Measurements from ENCODE around the gene WFIKKN1. TPM values are rescaled to one million over a fixed set of nuclear protein-coding genes. Genes with fewer than 3 reads are reported as not detected.

WFIKKN1 gene
- total and polyA plus RNA-seq, 5 donors from 2014 or later = 0.22 TPM; not detected in 4

DNA sequence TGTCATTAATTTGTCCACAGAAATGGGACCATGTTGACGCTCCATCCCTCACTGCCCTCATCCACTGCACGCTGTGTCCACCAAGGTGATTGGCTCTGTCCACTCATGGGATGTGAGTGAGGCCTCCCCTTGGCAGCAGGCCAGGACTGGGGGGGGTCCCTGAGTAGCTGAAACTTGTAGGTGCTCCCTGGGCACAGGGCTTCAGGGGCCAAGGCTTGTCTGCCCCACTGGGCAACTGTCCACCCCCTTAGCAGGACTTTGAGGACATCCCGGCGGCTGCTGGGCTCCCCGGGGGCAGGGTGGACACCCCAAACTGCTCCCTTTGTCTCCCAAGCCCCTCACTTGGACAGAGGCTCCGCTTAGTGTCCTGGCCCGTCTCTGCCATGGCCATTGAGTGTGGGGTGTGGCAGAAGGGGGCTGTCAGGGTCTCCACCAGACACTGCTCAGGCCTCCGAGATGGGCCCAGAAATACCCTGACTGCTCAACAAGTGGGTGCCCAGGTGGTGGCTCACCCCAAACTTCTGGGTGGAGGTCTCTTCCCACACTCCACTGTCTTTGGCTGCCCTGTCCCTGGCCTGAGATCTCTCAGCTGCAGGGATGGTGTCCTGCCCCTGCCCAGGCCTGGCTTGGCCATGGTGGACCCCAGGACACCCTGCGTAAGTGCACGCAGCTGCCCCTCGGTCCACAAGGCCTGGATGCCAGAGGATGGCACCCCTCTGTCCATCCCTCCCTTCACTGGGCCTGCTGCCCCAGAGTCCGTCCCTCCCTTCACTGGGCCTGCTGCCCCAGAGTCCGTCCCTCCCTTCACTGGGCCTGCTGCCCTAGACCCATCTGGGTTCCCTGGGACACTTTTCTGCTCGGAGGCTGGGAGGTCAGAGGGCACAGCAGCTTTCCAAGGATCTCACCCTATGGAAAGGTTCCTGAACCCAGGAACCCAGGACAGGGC, 43.9 kb upstream of the WFIKKN1 start:
- H3K4me3 ChIP-seq (ENCODE audit: low read depth, low read length) = no peak overlapping the region
- no peaks in the 10 kb centered on the region for H3K27me3 ChIP-seq (ENCODE audit: control insufficient read depth, insufficient read depth, low read length)
- H3K36me3 Mint-ChIP-seq = no peaks in the 10 kb centered on the region
- no peak overlapping the region for H3K27ac ChIP-seq (ENCODE audit: insufficient read depth, low read length, poor library complexity, severe bottlenecking)
- H3K4me1 Mint-ChIP-seq = peaks cover 0 to 33% (median 10%) of the 10 kb centered on the region in 4 donors
- H3K27me3 Mint-ChIP-seq = peaks cover 6% of the 10 kb centered on the region
- H3K9me3 ChIP-seq (ENCODE audit: control insufficient read depth in 2 of 2, low read length in 2 of 2) = no peaks in the 10 kb centered on the region
- peaks cover 31% of the 10 kb centered on the region for H3K4me1 ChIP-seq (ENCODE audit: control insufficient read depth, insufficient read depth, low read length, poor library complexity, severe bottlenecking)
- no peaks in the 10 kb centered on the region for H3K36me3 ChIP-seq (ENCODE audit: control insufficient read depth, insufficient read depth, low read length)
- H3K27ac Mint-ChIP-seq = no peak overlapping the region
- ATAC-seq (ENCODE audit: low read depth in 2 of 2) (no peak), DNase-seq (no peak)
- H3K4me3 Mint-ChIP-seq = peak overlapping the region; percentile 93 to 96 (median 94)
- no peaks in the 10 kb centered on the region for H3K9me3 Mint-ChIP-seq

DNA sequence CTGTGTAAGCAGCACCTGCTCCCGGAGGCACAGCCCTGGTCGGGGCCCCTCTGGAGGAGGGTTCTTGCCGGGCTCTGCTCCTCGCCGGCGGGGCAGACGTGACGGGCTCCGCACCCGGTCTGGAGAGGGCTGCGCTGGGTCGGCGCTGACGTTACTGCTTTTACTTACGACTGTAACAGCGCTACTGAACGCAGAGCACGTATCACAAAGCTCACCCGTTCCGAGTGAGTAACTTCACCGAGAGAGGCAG, 42.2 kb upstream of the WFIKKN1 start:
- peak overlapping the region; percentile 94 to 98 (median 96) for H3K27ac Mint-ChIP-seq
- DNase-seq = peak; percentile 48 to 75 (median 68)
- peaks cover 33% of the 10 kb centered on the region for H3K4me1 ChIP-seq (ENCODE audit: control insufficient read depth, insufficient read depth, low read length, poor library complexity, severe bottlenecking)

DNA sequence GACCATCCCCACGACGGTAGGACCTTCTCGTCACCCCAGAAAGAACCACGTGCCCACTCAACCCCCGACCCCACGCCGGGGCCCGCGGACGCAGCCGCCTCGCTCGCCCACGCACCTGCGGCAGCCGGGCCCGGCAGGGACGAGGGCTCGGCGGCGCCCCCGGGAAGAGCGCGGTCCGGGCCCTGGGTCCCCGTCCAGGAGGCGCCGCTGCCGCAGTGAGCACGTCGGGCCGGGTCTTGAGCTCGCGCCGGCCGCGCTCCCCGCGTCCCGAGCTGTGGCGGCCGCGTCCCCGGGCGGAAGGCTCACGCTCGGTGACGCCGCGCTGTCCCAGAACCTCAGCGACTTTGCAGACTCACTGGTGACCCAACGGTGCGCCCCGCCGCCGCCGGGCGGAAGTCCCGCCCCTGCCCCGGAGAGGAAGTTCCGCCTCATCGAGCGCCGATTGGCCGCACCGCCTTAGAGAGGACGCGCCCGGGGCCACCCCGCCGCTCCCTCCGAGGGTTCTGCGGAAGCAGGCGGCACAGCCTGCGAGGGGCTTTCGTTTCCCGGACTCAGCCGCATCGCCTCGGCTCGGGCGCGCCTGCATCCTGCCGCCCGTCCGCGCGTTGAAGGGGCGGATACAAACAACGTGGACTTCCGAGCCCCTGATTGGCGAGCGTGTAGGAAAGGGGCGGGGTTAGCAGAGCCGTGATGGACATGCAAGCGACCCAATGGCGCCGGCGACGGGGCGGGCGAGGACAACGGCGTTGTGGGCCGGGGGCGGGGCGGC, 41.7 kb upstream of the WFIKKN1 start:
- Mint-ChIP-seq H3K4me3 (peak overlapping the region; percentile 93 to 99 (median 99)), H3K27me3 (peaks cover 6% of the 10 kb centered on the region), H3K9me3 (no peaks in the 10 kb centered on the region), H3K4me1 (peaks cover 0 to 49% (median 15%) of the 10 kb centered on the region in 4 donors), H3K36me3 (peaks cover under 1% of the 10 kb centered on the region), H3K27ac (peak overlapping the region; percentile 96 to 99 (median 98))
- Histone ChIP-seq H3K27ac (ENCODE audit: insufficient read depth, low read length, poor library complexity, severe bottlenecking) (peak overlapping the region; percentile 92), H3K4me3 (ENCODE audit: low read depth, low read length) (peak overlapping the region; percentile 70), H3K36me3 (ENCODE audit: control insufficient read depth, insufficient read depth, low read length) (no peaks in the 10 kb centered on the region), H3K27me3 (ENCODE audit: control insufficient read depth, insufficient read depth, low read length) (no peaks in the 10 kb centered on the region), H3K9me3 (ENCODE audit: control insufficient read depth in 2 of 2, low read length in 2 of 2) (no peaks in the 10 kb centered on the region), H3K4me1 (ENCODE audit: control insufficient read depth, insufficient read depth, low read length, poor library complexity, severe bottlenecking) (peaks cover 33% of the 10 kb centered on the region)
- DNase-seq (peak; percentile 96 to 99 (median 98)), ATAC-seq (ENCODE audit: low read depth in 2 of 2) (peak; percentile 73)

More for the DNA sequence above, 42.2 kb upstream of the WFIKKN1 start:
- Mint-ChIP-seq H3K4me3 (peak overlapping the region; percentile 93 to 96 (median 94)), H3K36me3 (no peaks in the 10 kb centered on the region), H3K4me1 (peaks cover 0 to 46% (median 14%) of the 10 kb centered on the region in 4 donors), H3K27me3 (peaks cover 6% of the 10 kb centered on the region), H3K9me3 (no peaks in the 10 kb centered on the region)
- Histone ChIP-seq H3K27ac (ENCODE audit: insufficient read depth, low read length, poor library complexity, severe bottlenecking) (peak overlapping the region; percentile 92), H3K4me3 (ENCODE audit: low read depth, low read length) (peak overlapping the region; percentile 70), H3K27me3 (ENCODE audit: control insufficient read depth, insufficient read depth, low read length) (no peaks in the 10 kb centered on the region), H3K9me3 (ENCODE audit: control insufficient read depth in 2 of 2, low read length in 2 of 2) (no peaks in the 10 kb centered on the region), H3K36me3 (ENCODE audit: control insufficient read depth, insufficient read depth, low read length) (no peaks in the 10 kb centered on the region)
- peak; percentile 10 to 11 for ATAC-seq (ENCODE audit: low read depth in 2 of 2)

DNA sequence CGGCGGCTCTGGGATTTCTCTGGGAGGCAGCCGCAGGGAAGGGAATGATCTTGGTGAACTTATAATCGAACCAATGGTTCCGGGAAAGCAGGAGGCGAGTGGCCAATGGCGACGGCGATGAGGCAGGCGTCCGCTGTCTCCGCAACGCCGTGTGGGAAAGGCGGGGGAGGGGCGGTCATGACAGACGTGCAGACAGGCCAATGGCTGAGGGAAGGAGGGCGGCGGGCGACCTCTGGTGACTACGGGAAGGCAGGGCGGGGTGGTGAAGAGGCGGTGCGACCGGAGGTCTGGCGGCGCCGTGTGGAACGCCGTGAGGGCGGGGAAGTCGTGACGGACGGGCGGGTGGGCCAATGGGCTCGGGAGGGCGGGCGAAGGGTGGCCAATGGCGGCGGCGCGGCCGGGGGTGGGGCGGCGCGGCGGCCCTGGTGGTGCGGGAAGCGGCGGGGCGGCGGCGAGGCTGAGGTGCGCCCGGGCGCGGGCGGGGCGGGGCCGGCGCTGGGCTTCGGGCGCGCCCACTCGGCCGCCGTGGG, 41.1 kb upstream of the WFIKKN1 start, which contains the start of gene RAB40C:
Gene RAB40C (plus strand): TSS at position 409 of the 530 bp plus-strand sequence. CDS start 226 bp downstream, outside the sequence.
- H3K9me3 ChIP-seq (ENCODE audit: control insufficient read depth in 2 of 2, low read length in 2 of 2) = no peaks in the 10 kb centered on the region
- peak within 1 kb of the TSS; percentile 66 for H3K4me3 ChIP-seq (ENCODE audit: low read depth, low read length)
- peak within 1 kb of the TSS; percentile 92 for H3K27ac ChIP-seq (ENCODE audit: insufficient read depth, low read length, poor library complexity, severe bottlenecking)
- H3K4me1 Mint-ChIP-seq = peaks cover 0 to 54% (median 16%) of the 10 kb centered on the region in 4 donors
- peak; percentile 86 to 87 for ATAC-seq (ENCODE audit: low read depth in 2 of 2)
- H3K27me3 Mint-ChIP-seq = peaks cover 6% of the 10 kb centered on the region
- H3K27me3 ChIP-seq (ENCODE audit: control insufficient read depth, insufficient read depth, low read length) = no peaks in the 10 kb centered on the region
- no peaks in the 10 kb centered on the region for H3K9me3 Mint-ChIP-seq
- H3K36me3 Mint-ChIP-seq = peaks cover 5% of the 10 kb centered on the region
- H3K27ac Mint-ChIP-seq = peak within 1 kb of the TSS; percentile 96 to 99 (median 98)
- H3K4me3 Mint-ChIP-seq = peak within 1 kb of the TSS; percentile 93 to 99 (median 99)
- peaks cover 33% of the 10 kb centered on the region for H3K4me1 ChIP-seq (ENCODE audit: control insufficient read depth, insufficient read depth, low read length, poor library complexity, severe bottlenecking)
- no peaks in the 10 kb centered on the region for H3K36me3 ChIP-seq (ENCODE audit: control insufficient read depth, insufficient read depth, low read length)
- DNase-seq = peak; percentile 98 to 99 (median 99)

DNA sequence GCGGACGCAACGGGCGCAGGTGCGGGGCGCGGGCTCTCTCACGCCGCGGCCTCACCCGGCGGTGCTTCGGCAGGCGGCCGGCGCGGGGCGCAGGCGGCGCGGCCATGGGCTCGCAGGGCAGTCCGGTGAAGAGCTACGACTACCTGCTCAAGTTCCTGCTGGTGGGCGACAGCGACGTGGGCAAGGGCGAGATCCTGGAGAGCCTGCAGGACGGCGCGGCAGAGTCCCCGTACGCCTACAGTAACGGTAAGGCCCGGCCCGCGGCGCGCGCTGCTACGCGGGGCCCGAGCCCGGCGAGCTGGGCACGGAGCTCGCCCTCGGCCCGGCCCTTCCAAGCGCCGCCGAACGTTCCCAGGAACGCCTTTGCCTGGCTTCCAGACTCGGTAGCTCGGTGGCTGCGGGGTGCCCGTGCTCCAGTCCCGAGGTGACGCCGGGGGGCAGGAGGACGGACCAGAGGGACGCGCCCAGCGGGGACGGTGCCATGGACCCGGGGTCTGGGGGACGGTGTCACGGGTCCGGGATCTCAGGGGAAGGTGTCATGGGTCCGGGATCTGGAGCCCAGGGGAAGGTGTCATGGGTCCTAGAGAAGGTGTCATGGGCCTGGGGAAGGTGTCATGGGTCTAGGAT, 40.5 kb upstream of the WFIKKN1 start:
- H3K27me3 ChIP-seq (ENCODE audit: control insufficient read depth, insufficient read depth, low read length) = no peaks in the 10 kb centered on the region
- Mint-ChIP-seq H3K9me3 (no peaks in the 10 kb centered on the region), H3K4me1 (peaks cover 0 to 57% (median 16%) of the 10 kb centered on the region in 4 donors), H3K36me3 (peaks cover 5% of the 10 kb centered on the region), H3K4me3 (peak overlapping the region; percentile 64 to 93 (median 90)), H3K27ac (peak overlapping the region; percentile 85 to 92 (median 85)), H3K27me3 (peaks cover 6% of the 10 kb centered on the region)
- ATAC-seq (ENCODE audit: low read depth in 2 of 2) (no peak), DNase-seq (no peak)
- H3K4me3 ChIP-seq (ENCODE audit: low read depth, low read length) = peak overlapping the region; percentile 51
- no peaks in the 10 kb centered on the region for H3K36me3 ChIP-seq (ENCODE audit: control insufficient read depth, insufficient read depth, low read length)
- no peak overlapping the region for H3K27ac ChIP-seq (ENCODE audit: insufficient read depth, low read length, poor library complexity, severe bottlenecking)
- no peaks in the 10 kb centered on the region for H3K9me3 ChIP-seq (ENCODE audit: control insufficient read depth in 2 of 2, low read length in 2 of 2)
- peaks cover 33% of the 10 kb centered on the region for H3K4me1 ChIP-seq (ENCODE audit: control insufficient read depth, insufficient read depth, low read length, poor library complexity, severe bottlenecking)

DNA sequence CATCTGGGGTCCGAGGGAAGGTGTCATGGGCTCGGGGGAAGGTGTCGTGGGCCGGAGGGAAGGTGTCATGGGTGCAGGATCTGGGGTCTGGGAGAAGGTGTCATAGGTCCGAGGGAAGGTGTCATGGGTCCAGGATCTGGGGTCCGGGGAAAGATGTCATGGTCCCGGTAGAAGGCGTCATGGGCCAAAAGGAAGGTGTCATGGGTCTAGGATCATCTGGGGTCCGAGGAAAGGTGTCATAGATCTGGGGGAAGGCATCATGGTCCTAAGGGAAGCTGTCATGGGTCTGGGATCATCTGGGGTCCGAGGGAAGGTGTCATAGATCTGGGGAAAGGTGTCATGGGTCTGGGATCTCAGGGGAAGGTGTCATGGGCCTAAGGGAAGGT, 40.0 kb upstream of the WFIKKN1 start:
- Mint-ChIP-seq H3K27ac (peak overlapping the region; percentile 85 to 92 (median 85)), H3K36me3 (peaks cover 5% of the 10 kb centered on the region), H3K4me3 (peak overlapping the region; percentile 64 to 93 (median 90)), H3K4me1 (peaks cover 0 to 57% (median 16%) of the 10 kb centered on the region in 4 donors), H3K27me3 (peaks cover 6% of the 10 kb centered on the region), H3K9me3 (no peaks in the 10 kb centered on the region)
- Histone ChIP-seq H3K27me3 (ENCODE audit: control insufficient read depth, insufficient read depth, low read length) (no peaks in the 10 kb centered on the region), H3K4me3 (ENCODE audit: low read depth, low read length) (peak overlapping the region; percentile 51), H3K36me3 (ENCODE audit: control insufficient read depth, insufficient read depth, low read length) (no peaks in the 10 kb centered on the region), H3K4me1 (ENCODE audit: control insufficient read depth, insufficient read depth, low read length, poor library complexity, severe bottlenecking) (peaks cover 33% of the 10 kb centered on the region), H3K9me3 (ENCODE audit: control insufficient read depth in 2 of 2, low read length in 2 of 2) (no peaks in the 10 kb centered on the region), H3K27ac (ENCODE audit: insufficient read depth, low read length, poor library complexity, severe bottlenecking) (no peak overlapping the region)
- DNase-seq (no peak), ATAC-seq (ENCODE audit: low read depth in 2 of 2) (no peak)

DNA sequence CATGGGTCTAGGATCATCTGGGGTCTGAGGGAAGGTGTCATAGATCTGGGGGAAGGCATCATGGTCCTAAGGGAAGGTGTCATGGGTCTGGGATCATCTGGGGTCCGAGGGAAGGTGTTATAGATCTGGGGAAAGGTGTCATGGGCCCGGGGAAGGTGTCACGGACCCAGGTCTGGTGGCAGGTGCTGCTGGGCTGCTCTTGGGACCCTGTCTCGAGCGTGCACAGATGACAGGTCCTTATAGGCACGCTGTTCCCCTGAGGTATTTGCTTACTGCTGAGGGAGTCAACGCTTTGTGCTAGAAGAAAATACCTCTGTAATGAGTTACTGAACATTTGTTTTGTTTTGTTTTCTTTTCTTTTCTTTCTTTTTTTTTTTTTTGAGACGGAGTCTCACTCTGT, 39.6 kb upstream of the WFIKKN1 start:
- no peaks in the 10 kb centered on the region for H3K36me3 ChIP-seq (ENCODE audit: control insufficient read depth, insufficient read depth, low read length)
- Mint-ChIP-seq H3K9me3 (no peaks in the 10 kb centered on the region), H3K4me3 (peak overlapping the region; percentile 88 to 93 (median 90)), H3K27ac (peak overlapping the region; percentile 85 to 92 (median 85)), H3K27me3 (peaks cover 6% of the 10 kb centered on the region), H3K36me3 (peaks cover 5% of the 10 kb centered on the region), H3K4me1 (peaks cover 0 to 59% (median 16%) of the 10 kb centered on the region in 4 donors)
- ATAC-seq (ENCODE audit: low read depth in 2 of 2) = no peak
- H3K27ac ChIP-seq (ENCODE audit: insufficient read depth, low read length, poor library complexity, severe bottlenecking) = no peak overlapping the region
- no peaks in the 10 kb centered on the region for H3K9me3 ChIP-seq (ENCODE audit: control insufficient read depth in 2 of 2, low read length in 2 of 2)
- H3K27me3 ChIP-seq (ENCODE audit: control insufficient read depth, insufficient read depth, low read length) = no peaks in the 10 kb centered on the region
- no peak for DNase-seq
- peak overlapping the region; percentile 51 for H3K4me3 ChIP-seq (ENCODE audit: low read depth, low read length)
- H3K4me1 ChIP-seq (ENCODE audit: control insufficient read depth, insufficient read depth, low read length, poor library complexity, severe bottlenecking) = peaks cover 33% of the 10 kb centered on the region
